ENCODE measurements around the gene LRRC2.

The LRRC2 gene

DNA sequence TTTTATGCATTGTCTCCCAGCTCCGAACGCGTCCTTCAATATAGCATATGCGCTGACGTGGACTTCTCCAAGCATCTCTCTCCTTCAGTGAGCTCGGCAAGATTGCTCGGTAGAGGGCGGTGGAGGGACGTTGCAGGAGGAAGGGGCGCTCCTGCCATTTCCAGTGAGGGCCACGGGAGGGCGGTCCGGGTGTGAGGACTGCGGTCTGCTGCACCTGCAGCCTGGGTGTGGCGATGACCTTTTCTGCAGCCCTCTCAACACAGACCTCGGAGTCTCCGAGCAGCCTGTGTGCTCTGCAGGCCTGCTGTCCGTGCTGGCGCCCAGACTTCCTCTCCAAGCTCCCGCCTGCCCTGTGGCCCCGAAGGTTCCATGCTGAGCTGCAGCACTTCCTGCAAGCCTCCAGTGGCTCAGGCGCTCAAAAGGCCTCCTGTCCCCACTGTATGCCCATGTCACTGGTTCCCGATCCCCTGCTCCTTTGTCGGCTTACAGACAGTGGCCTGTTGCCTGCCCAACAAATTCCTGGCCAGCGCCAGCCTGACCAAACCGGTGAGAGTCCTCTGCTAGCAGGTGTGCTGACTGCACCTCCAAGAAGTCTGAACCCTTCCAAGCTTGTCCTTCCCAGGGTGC, 77.3 kb downstream of the LRRC2 start:
- no peak overlapping the region for H3K4me3 ChIP-seq (ENCODE audit: low read depth, low read length)
- no peak overlapping the region for H3K27ac ChIP-seq

DNA sequence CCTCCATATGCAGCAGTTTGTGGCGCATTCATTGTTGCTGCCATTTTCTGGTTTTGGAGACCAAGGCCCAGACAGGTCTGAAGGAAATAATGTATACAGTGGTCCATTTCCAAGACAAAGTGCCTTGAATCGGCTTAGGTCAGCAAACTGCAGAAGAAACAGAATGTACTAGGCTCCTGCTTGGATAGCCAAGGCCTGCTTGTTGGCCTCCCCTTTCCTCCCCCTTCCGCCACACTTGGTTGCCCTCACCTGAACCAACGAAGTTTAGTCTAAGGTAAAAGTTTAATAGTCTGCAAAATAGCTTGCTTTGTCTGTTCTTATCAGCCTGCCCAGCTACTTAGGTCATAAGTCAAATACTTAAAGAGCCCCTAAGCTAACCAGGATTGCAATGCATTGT, 80.3 kb downstream of the LRRC2 start:
- Histone ChIP-seq H3K27ac (no peak overlapping the region), H3K4me1 (no peaks in the 10 kb centered on the region), H2AFZ (no peak overlapping the region), H3K4me3 (ENCODE audit: low read depth, low read length) (no peak overlapping the region), H3K9me3 (ENCODE audit: control insufficient read depth, low read length) (no peaks in the 10 kb centered on the region), H3K36me3 (ENCODE audit: control insufficient read depth, insufficient read depth, low read length) (no peaks in the 10 kb centered on the region), H3K4me2 (ENCODE audit: low read length) (no peak overlapping the region), H3K27me3 (ENCODE audit: control insufficient read depth, insufficient read depth, low read length) (no peaks in the 10 kb centered on the region), H3K79me2 (no peaks in the 10 kb centered on the region), H3K9ac (no peak overlapping the region)
- TF ChIP-seq CTCF (IDR thresholded peaks at IDR 0.05): no peak

More for the DNA sequence above, 77.3 kb downstream of the LRRC2 start:
- Histone ChIP-seq H2AFZ (peak overlapping the region; percentile 51), H3K79me2 (no peaks in the 10 kb centered on the region), H3K4me1 (no peaks in the 10 kb centered on the region), H3K36me3 (ENCODE audit: control insufficient read depth, insufficient read depth, low read length) (no peaks in the 10 kb centered on the region), H3K9me3 (ENCODE audit: control insufficient read depth, low read length) (no peaks in the 10 kb centered on the region), H3K9ac (no peak overlapping the region), H3K27me3 (ENCODE audit: control insufficient read depth, insufficient read depth, low read length) (no peaks in the 10 kb centered on the region), H3K4me2 (ENCODE audit: low read length) (peak overlapping the region; percentile 34)
- peak; percentile 98 for TF ChIP-seq CTCF (IDR thresholded peaks at IDR 0.05)

- Histone ChIP-seq H3K79me2 (no peaks in the 10 kb centered on the region), H3K4me1 (no peaks in the 10 kb centered on the region), H3K9ac (no peak overlapping the region), H3K9me3 (ENCODE audit: control insufficient read depth, low read length) (no peaks in the 10 kb centered on the region), H3K27ac (no peak overlapping the region), H3K36me3 (ENCODE audit: control insufficient read depth, insufficient read depth, low read length) (no peaks in the 10 kb centered on the region), H3K27me3 (ENCODE audit: control insufficient read depth, insufficient read depth, low read length) (no peaks in the 10 kb centered on the region), H3K4me3 (ENCODE audit: low read depth, low read length) (no peak overlapping the region), H2AFZ (peak overlapping the region; percentile 53), H3K4me2 (ENCODE audit: low read length) (no peak overlapping the region)
- no peak for TF ChIP-seq CTCF (IDR thresholded peaks at IDR 0.05)
Observed at GRCh38 chr3:46484911-46485778, 81.0 kb downstream of the LRRC2 start.

DNA sequence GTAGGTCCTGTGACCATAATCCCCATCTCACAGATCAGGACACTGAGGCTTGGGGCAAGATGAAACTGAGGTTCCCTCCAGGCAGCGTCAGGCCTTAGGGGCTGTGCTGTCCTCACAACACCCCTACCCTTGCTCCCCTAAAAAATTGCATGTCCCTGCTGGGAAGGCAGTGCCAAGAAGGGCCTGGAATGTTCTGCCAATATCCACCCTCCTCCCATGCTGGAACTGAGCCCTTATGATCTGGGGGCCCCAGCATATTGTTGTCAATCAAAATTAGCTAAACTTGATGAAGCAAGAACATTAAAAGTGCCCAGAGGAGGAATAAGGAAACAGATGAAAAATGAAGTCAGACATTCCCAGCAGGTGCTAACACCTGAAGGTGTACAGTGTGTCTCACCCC, 81.7 kb downstream of the LRRC2 start:
- H3K9ac ChIP-seq: no peak overlapping the region
- H3K9me3 ChIP-seq (ENCODE audit: control insufficient read depth, low read length): no peaks in the 10 kb centered on the region
- H3K79me2 ChIP-seq: no peaks in the 10 kb centered on the region
- H3K27me3 ChIP-seq (ENCODE audit: control insufficient read depth, insufficient read depth, low read length): no peaks in the 10 kb centered on the region
- H3K4me1 ChIP-seq: no peaks in the 10 kb centered on the region
- no peak overlapping the region for H3K27ac ChIP-seq
- peak overlapping the region; percentile 53 for H2AFZ ChIP-seq
- no peak for TF ChIP-seq CTCF (IDR thresholded peaks at IDR 0.05)
- no peak overlapping the region for H3K4me3 ChIP-seq (ENCODE audit: low read depth, low read length)
- no peaks in the 10 kb centered on the region for H3K36me3 ChIP-seq (ENCODE audit: control insufficient read depth, insufficient read depth, low read length)
- no peak overlapping the region for H3K4me2 ChIP-seq (ENCODE audit: low read length)
